HG03039 (cell line): Measurements from ENCODE around the gene RBCK1.

Source experiments
- ATAC-seq: cut with Tn5 transposase; IDR thresholded peaks from one replicate; pipeline ENCODE4 v1.9.1; 2021; ENCODE audit warnings: mild to moderate bottlenecking, moderate library complexity; ENCODE audit not compliant: unreplicated experiment

RBCK1 gene

GRCh38 chr20:416950-417800 is 9.1 kb downstream of the RBCK1 start:
- ATAC-seq = no peak

GRCh38 chr20:417801-418342 is 9.8 kb downstream of the RBCK1 start:
- no peak for ATAC-seq

- ATAC-seq = no peak
Observed at GRCh38 chr20:418858-419365, 10.8 kb downstream of the RBCK1 start.

- ATAC-seq = no peak
Observed at GRCh38 chr20:419556-420165, 11.6 kb downstream of the RBCK1 start.

- ATAC-seq = no peak
Observed at GRCh38 chr20:420166-420620, 12.1 kb downstream of the RBCK1 start.

DNA sequence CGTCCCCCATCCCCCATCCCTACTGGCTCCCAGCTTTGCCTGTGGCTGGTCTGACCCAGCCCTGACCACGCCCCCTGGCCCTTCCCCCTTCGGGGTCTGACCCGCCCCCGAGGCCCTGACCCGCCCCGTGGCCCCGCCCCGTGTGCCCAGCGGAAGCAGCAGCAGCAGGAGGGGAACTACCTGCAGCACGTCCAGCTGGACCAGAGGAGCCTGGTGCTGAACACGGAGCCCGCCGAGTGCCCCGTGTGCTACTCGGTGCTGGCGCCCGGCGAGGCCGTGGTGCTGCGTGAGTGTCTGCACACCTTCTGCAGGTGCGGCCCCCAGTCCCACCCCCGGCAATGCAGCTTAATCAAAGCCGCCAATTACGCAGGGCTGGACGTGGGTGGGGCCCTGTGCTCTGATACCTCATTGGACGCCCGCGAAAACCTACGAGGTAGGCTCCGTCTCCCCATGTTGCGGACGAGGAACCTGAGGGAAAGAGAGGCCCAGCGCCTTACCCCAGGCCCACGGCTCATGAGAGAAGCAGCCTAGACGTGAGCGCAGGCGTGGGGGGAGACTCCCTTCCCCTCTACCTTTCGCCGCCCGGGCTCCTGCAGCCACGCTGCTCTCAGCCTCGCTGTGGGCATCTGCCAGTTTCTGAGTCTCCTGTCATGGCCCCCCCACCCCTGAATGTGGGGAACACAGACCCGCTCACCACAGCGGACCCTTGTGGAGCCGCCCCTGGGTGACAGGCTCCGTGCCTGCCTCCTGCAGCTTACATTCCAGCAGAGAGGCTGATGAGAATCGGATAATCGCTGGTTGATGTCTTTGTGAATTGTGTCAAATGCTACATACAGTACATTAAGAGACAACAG is 12.8 kb downstream of the RBCK1 start:
- no peak for ATAC-seq

GRCh38 chr20:421685-422250 is 13.7 kb downstream of the RBCK1 start:
- no peak for ATAC-seq

GRCh38 chr20:426566-426965 is 18.5 kb downstream of the RBCK1 start:
- ATAC-seq = no peak

DNA sequence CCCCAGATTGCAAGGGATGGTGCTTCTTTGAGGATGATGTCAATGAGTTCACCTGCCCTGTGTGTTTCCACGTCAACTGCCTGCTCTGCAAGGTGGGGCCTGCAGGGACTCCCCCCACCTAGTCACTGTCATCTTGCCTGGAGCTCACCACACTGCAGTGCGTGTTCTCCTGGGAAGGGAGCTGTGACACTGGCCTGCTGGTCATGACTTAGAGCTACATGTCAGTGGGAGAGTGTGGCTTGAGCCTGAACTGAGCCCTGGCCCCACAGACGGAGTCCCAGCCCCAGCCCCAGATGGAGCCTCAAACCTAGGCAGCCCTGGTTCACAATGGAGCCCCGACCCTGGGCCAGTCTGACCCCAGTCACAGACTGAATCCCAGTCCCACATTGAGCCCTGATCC is 19.3 kb downstream of the RBCK1 start:
- ATAC-seq = no peak

DNA sequence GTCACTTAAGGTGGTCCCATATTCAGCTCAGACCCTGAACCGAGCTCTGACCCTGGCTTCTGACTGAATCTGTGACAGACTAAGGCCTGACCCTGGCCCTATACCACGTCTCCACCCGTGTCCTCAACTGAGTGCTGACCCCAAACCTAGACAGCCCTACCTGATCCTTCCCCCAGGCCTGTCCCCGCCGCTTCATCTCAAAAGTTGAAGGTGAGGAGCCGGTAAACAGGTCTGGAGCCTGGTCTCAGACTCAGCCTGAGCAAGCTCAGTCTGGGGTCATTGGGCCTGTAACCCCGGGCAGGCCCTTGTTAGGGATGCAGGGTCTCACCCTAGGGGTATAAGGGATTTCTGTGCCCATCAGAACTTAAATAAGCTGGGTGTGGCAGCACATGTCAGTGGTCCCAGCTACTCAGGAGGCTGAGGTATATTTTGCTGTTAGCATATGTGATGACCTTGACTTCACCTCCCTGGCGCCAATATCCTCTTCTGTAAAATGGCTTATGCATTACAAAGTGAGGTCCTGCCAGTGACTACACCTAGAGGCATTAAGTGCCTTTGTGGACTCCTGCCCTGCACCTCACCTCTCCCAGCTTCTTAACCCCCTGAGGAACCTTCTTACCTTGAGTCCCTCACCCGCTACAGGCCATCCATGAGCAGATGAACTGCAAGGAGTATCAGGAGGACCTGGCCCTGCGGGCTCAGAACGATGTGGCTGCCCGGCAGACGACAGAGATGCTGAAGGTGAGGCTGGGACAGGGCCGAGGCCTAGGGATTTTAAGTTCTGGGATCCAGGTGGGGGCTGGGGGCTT is 20.0 kb downstream of the RBCK1 start:
- ATAC-seq = no peak

- no peak for ATAC-seq
Observed at GRCh38 chr20:428658-429200, 20.6 kb downstream of the RBCK1 start.

DNA sequence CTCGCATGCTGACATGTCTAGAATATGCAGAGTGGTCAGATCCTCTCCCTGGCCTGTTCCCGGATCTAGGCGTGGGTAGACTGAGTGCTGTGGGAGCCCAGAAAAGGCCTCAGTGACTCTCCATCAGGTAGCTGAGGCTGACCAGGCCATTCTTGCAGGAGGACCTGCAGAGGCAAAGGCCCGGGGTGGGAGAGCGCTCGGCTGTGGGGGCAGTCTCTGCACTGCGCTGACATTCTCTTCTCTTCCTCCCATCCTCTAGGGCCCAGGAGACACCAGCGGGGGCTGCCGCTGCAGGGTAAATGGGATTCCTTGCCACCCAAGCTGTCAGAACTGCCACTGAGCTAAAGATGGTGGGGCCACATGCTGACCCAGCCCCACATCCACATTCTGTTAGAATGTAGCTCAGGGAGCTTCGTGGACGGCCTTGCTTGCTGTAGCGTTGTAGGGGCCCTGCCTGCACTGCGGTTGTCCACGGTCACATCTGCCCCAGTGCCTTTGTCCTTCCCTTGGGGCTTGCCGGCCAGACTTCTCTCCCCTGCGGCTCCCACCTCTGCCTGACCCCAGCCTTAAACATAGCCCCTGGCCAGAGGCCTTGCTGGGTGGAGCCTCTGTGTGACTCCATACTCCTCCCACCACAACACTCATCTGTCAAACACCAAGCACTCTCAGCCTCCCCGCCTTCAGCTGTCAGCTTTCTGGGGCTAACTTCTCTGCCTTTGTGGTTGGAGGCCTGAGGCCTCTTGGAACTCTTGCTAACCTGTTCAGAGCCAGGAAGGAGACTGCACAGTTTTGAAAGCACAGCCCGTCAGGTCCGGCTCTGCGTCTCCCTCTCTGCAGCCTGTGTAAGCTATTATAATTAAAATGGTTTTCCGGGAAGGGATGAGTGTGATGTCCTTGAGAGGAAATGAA is 22.2 kb downstream of the RBCK1 start:
- no peak for ATAC-seq

- no peak for ATAC-seq
Observed at GRCh38 chr20:431012-431904, 23.2 kb downstream of the RBCK1 start.

DNA sequence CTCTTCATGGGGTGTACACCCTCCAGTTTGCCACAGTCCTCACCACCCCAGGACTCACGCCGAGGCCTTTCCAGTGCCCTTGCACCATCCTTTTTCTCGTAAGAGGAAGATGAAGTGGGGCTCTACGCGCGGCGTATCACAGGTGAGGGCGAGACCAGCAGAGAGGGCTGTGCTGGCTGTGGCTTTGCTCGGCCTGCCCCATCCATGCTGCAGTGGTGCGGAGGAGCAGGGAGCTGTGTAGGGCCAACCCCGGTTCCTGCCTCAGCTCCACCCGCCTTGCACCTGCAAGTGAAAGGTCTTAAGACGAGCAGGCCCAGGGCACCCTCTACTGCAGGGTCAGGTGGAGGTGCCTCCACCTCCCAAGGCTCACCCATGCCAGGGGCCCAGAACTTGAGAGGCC is 24.1 kb downstream of the RBCK1 start:
- ATAC-seq = no peak

- ATAC-seq = no peak
Observed at GRCh38 chr20:432677-433299, 24.7 kb downstream of the RBCK1 start.

GRCh38 chr20:433300-433975 is 25.3 kb downstream of the RBCK1 start:
- peak; percentile 60 for ATAC-seq
